PC-3 (cell line): Measurements from ENCODE around the gene PIN1. TPM values are rescaled to one million over a fixed set of nuclear protein-coding genes. Genes with fewer than 3 reads are reported as not detected.

Experiments used
- ATAC-seq: fragments of 200-7000 bp; cut with Tn5 transposase; 2 replicates; pipeline ENCODE4 v1.9.1; 2020; ENCODE audit warnings: mild to moderate bottlenecking, moderate library complexity
- BruUV-seq: library from RNA; stranded (reverse); fragments of 400-500 nt; replicated peaks from 2 replicates; lab custom pipeline; 2021; lab: Mats Ljungman, UMichigan
- CTCF ChIA-PET: fragments of 300-600 bp; sonication (Branson Sonifier 250); formaldehyde crosslinking; loops from one replicate; lab custom pipeline; 2022; ENCODE audit warnings: antibody characterized with exemption; lab: Charles Lee
- POLR2A ChIA-PET: fragments of 300-600 bp; sonication (Branson Sonifier 250); formaldehyde crosslinking; loops from one replicate; lab custom pipeline; 2022; ENCODE audit warnings: antibody characterized with exemption; ENCODE audit not compliant: unreplicated experiment; lab: Charles Lee
- DNase-seq: peaks from one replicate; pipeline ENCODE4 v3.0.0-alpha.2; 2015
- H2AFZ ChIP-seq: fragments of 300-600 bp; sonication (generic); 2 replicates; pipeline ENCODE4 v1.6.0; 2016; ENCODE audit warnings: antibody characterized with exemption, low read length
- H3F3A ChIP-seq: fragments of 300-600 bp; sonication (generic); one replicate; pipeline ENCODE4 v1.6.0; 2017; ENCODE audit warnings: antibody characterized with exemption, low read length, control low read depth, mild to moderate bottlenecking; ENCODE audit not compliant: unreplicated experiment
- H3K27ac ChIP-seq: fragments of 300-600 bp; sonication (generic); 2 replicates; pipeline ENCODE4 v1.5.1; 2016; ENCODE audit warnings: mild to moderate bottlenecking, low read length
- H3K27me3 ChIP-seq: fragments of 300-600 bp; sonication (generic); 2 replicates; pipeline ENCODE4 v1.6.1; 2016; ENCODE audit warnings: low read length, mixed read lengths
- H3K36me3 ChIP-seq: fragments of 300-600 bp; sonication (generic); 2 replicates; pipeline ENCODE4 v1.6.1; 2016; ENCODE audit warnings: low read depth, mixed run types, low read length, mixed read lengths
- H3K4me1 ChIP-seq: fragments of 300-600 bp; sonication (generic); 2 replicates; pipeline ENCODE4 v1.5.1; 2016; ENCODE audit warnings: low read length; ENCODE audit not compliant: insufficient read depth
- H3K4me2 ChIP-seq: fragments of 300-600 bp; sonication (generic); 2 replicates; pipeline ENCODE4 v1.6.0; 2016; ENCODE audit warnings: low read length
- H3K4me3 ChIP-seq: fragments of 300-600 bp; sonication (generic); 2 replicates; pipeline ENCODE4 v1.5.1; 2016; ENCODE audit warnings: mild to moderate bottlenecking, low read length, mixed read lengths
- H3K79me2 ChIP-seq: fragments of 300-600 bp; sonication (generic); 2 replicates; pipeline ENCODE4 v1.6.1; 2017; ENCODE audit warnings: low read length, mixed read lengths
- H3K9ac ChIP-seq: fragments of 300-600 bp; sonication (generic); 2 replicates; pipeline ENCODE4 v1.6.0; 2016; ENCODE audit warnings: mild to moderate bottlenecking, low read length
- H3K9me2 ChIP-seq: fragments of 300-600 bp; sonication (generic); replicated peaks from 2 replicates; pipeline ENCODE4 v1.6.1; 2016; ENCODE audit warnings: mixed run types, low read length, mixed read lengths
- H3K9me3 ChIP-seq: fragments of 300-600 bp; sonication (generic); 2 replicates; pipeline ENCODE4 v1.6.1; 2016; ENCODE audit warnings: low read length, mixed read lengths
- H4K20me1 ChIP-seq: fragments of 300-600 bp; sonication (generic); 2 replicates; pipeline ENCODE4 v1.6.1; 2016; ENCODE audit warnings: low read length, mixed read lengths
- EZH2 ChIP-seq: fragments of 300-600 bp; sonication (generic); IDR thresholded peaks from one replicate; pipeline ENCODE4 v1.6.1; 2017; ENCODE audit warnings: antibody characterized with exemption, mild to moderate bottlenecking, low read length; ENCODE audit not compliant: unreplicated experiment
- EZH2phosphoT487 ChIP-seq: fragments of 300-600 bp; sonication (generic); IDR thresholded peaks from 2 replicates; pipeline ENCODE4 v1.6.1; 2018; ENCODE audit warnings: mild to moderate bottlenecking, antibody characterized with exemption, low read length, borderline replicate concordance
- intact Hi-C: fragments of 100-400 bp; cut with micrococcal nuclease; formaldehyde crosslinking; loops from 2 replicates; pipeline ENCODE4 v1.9.0; 2023
- total RNA-seq: library from RNA; depleted of rRNA; stranded (reverse); fragments of >200 nt; gene quantifications from 2 replicates; pipeline ENCODE4 v1.2.3, GENCODE V29; 2014
- TF ChIP-seq, protein P1 (sequence below): fragments of 300-600 bp; sonication (generic); conservative IDR thresholded peaks from 2 replicates; pipeline ENCODE4 v1.5.1; 2017; ENCODE audit warnings: antibody characterized with exemption, low read depth, mild to moderate bottlenecking, low read length

The PIN1 gene
- total RNA-seq, 1 experiment from 2014 or later = 314 TPM

GRCh38 chr19:9828551-9829063 lies 6.5 kb upstream of the PIN1 start:
- TF ChIP-seq EZH2phosphoT487 = no peak
- no peak for TF ChIP-seq EZH2
- peak overlapping the region; percentile 88 for H3K4me2 ChIP-seq
- peaks cover 12% of the 10 kb centered on the region for H3K4me1 ChIP-seq
- H3K27me3 ChIP-seq = no peaks in the 10 kb centered on the region
- no peak overlapping the region for H3K27ac ChIP-seq
- H2AFZ ChIP-seq = no peak overlapping the region
- H4K20me1 ChIP-seq = peaks cover 8% of the 10 kb centered on the region; the same call in 1 of the 2 replicates
- BruUV-seq = no TSS peak
- peak overlapping the region; percentile 88 for H3K9ac ChIP-seq
- no peaks in the 10 kb centered on the region for H3K9me3 ChIP-seq
- ATAC-seq = no peak
- ChIA-PET CTCF (no interaction called here), POLR2A (interaction anchor here (0.6 kb wide), 1 partner anchor 86 kb away, joined by 4 read pairs; no protein-coding TSS in a partner anchor)
- intact Hi-C loops = no loop called here
- no peak for DNase-seq
- H3K79me2 ChIP-seq = peaks cover 55% of the 10 kb centered on the region
- H3K36me3 ChIP-seq = peaks cover 7% of the 10 kb centered on the region; the same call in 1 of the 2 replicates
- H3F3A ChIP-seq = no peaks in the 10 kb centered on the region
- H3K9me2 ChIP-seq = no peaks in the 10 kb centered on the region
- H3K4me3 ChIP-seq = peak overlapping the region; percentile 79

GRCh38 chr19:9834307-9834725 lies 802 bp upstream of the PIN1 start:
- no peak overlapping the region for H3K4me2 ChIP-seq
- no peaks in the 10 kb centered on the region for H3K9me2 ChIP-seq
- POLR2A ChIA-PET = no interaction called here

GRCh38 chr19:9835507-9835949 lies 410 bp downstream of the PIN1 start:
- TF ChIP-seq, protein P1, sequence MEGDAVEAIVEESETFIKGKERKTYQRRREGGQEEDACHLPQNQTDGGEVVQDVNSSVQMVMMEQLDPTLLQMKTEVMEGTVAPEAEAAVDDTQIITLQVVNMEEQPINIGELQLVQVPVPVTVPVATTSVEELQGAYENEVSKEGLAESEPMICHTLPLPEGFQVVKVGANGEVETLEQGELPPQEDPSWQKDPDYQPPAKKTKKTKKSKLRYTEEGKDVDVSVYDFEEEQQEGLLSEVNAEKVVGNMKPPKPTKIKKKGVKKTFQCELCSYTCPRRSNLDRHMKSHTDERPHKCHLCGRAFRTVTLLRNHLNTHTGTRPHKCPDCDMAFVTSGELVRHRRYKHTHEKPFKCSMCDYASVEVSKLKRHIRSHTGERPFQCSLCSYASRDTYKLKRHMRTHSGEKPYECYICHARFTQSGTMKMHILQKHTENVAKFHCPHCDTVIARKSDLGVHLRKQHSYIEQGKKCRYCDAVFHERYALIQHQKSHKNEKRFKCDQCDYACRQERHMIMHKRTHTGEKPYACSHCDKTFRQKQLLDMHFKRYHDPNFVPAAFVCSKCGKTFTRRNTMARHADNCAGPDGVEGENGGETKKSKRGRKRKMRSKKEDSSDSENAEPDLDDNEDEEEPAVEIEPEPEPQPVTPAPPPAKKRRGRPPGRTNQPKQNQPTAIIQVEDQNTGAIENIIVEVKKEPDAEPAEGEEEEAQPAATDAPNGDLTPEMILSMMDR = no peak
- TF ChIP-seq EZH2phosphoT487 (no peak), EZH2 (no peak)
- Histone ChIP-seq H3K9me3 (no peaks in the 10 kb centered on the region), H3K9me2 (no peaks in the 10 kb centered on the region), H3K36me3 (peaks cover 16% of the 10 kb centered on the region; the same call in 1 of the 2 replicates), H2AFZ (peak overlapping the region; percentile 76), H3K9ac (peak overlapping the region; percentile 86), H3K27ac (no peak overlapping the region), H3K4me2 (peak overlapping the region; percentile 98), H3F3A (peaks cover 6% of the 10 kb centered on the region), H3K79me2 (peaks cover 28% of the 10 kb centered on the region), H3K4me1 (peaks cover 7% of the 10 kb centered on the region), H3K27me3 (no peaks in the 10 kb centered on the region), H3K4me3 (peak overlapping the region; percentile 99), H4K20me1 (no peaks in the 10 kb centered on the region)
- ChIA-PET POLR2A (no interaction called here), CTCF (interaction anchor here (0.6 kb wide), 1 partner anchor 9 kb away, joined by 3 read pairs; no protein-coding TSS in a partner anchor)
- ATAC-seq (peak; percentile 6), DNase-seq (no peak)
- intact Hi-C loops = no loop called here
- TSS peak; percentile 31 for BruUV-seq

More at GRCh38 chr19:9834307-9834725, 802 bp upstream of the PIN1 start:
- Histone ChIP-seq H3K9me3 (no peaks in the 10 kb centered on the region), H3K36me3 (peaks cover 16% of the 10 kb centered on the region; the same call in 1 of the 2 replicates), H3F3A (peaks cover 6% of the 10 kb centered on the region), H3K27me3 (no peaks in the 10 kb centered on the region), H3K4me3 (peak overlapping the region; percentile 99; the same call in 1 of the 2 replicates), H3K79me2 (peaks cover 40% of the 10 kb centered on the region), H3K9ac (no peak overlapping the region), H3K4me1 (peaks cover 7% of the 10 kb centered on the region), H2AFZ (no peak overlapping the region), H3K27ac (no peak overlapping the region), H4K20me1 (no peaks in the 10 kb centered on the region)
- intact Hi-C loops = no loop called here
- CTCF ChIA-PET = no interaction called here
- DNase-seq (no peak), ATAC-seq (no peak)
- TF ChIP-seq, protein P1 = no peak
- TF ChIP-seq EZH2 (no peak), EZH2phosphoT487 (no peak)
- no TSS peak for BruUV-seq
